ENCODE results near the gene GTF2F2. TPM values are rescaled to one million over a fixed set of nuclear protein-coding genes. Genes with fewer than 3 reads are reported as not detected.

GTF2F2 gene
- polyA plus RNA-seq, 4 donors: 21.2 to 32.8 (median 28.7) TPM

GRCh38 chr13:45120967-45121831 lies 889 bp downstream of the GTF2F2 start:
- no peak for DNase-seq (ENCODE audit: low read depth in 4 of 4, low spot score in 3 of 4)

- no peak for DNase-seq (ENCODE audit: low read depth in 4 of 4, low spot score in 3 of 4)
Observed at GRCh38 chr13:45122941-45123340, 2.6 kb downstream of the GTF2F2 start.

DNA sequence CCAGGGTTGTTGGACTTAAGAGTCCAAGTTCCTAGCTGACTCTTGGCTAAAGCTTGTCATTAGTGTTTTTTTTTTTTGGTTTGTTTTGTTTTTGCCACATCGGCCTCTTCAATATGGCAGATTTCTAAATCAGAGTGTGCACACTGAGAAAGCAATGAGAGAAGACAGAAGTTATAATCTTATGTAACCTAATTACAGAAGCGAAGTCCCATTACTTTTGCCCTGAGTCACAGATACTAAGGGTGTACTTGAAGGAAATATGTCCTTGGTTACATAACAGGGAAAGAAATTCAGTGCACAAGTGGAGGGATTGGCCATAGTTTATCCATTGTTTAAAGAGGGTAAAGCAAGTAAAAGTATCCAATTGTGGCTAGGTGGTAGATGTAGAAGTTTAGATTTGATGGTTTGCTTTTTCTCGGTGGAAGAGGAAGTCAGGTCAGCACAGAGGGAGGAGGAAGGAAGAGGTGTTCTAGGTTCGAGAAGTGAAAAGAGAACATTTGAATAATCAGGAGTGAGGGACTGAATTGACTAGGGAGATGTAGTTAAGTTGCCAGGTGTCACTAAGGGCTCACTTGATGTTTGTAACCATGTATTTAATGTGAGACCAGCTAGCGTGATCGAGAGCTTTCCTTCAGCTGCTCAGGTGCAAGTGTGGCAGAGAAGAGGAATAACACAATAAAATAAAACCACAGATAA lies 12.2 kb downstream of the GTF2F2 start:
- no peak for DNase-seq (ENCODE audit: low read depth in 4 of 4, low spot score in 3 of 4)

- no peak for DNase-seq (ENCODE audit: low read depth in 4 of 4, low spot score in 3 of 4)
Observed at GRCh38 chr13:45133396-45134118, 13.2 kb downstream of the GTF2F2 start.

- DNase-seq (ENCODE audit: low read depth in 4 of 4, low spot score in 3 of 4): no peak
Observed at GRCh38 chr13:45136741-45137504, 16.6 kb downstream of the GTF2F2 start.

- DNase-seq (ENCODE audit: low read depth in 4 of 4, low spot score in 3 of 4): no peak
Observed at GRCh38 chr13:45137526-45137925, 17.2 kb downstream of the GTF2F2 start.

GRCh38 chr13:45138282-45138681 lies 18.0 kb downstream of the GTF2F2 start:
- no peak for DNase-seq (ENCODE audit: low read depth in 4 of 4, low spot score in 3 of 4)

DNA sequence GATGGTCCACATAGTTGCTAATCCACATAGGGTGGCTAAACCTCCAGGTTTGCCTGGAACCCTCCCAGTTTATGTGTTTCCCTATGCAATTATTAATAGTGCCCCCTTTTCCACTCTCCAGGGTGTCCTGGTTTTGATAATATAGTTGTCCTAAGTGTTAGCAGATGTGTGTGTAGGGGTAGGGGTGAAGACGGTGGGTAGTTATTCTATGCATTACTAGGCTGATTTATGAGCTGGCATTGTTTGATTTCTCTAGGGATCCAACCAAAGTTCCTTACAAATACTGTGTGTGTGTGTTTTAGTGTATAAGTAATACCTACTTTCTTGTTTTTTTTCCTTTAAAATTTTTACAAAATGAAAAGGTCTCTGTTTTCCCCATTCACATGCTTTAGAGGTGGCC lies 21.1 kb downstream of the GTF2F2 start:
- DNase-seq (ENCODE audit: low read depth in 4 of 4, low spot score in 3 of 4): no peak

DNA sequence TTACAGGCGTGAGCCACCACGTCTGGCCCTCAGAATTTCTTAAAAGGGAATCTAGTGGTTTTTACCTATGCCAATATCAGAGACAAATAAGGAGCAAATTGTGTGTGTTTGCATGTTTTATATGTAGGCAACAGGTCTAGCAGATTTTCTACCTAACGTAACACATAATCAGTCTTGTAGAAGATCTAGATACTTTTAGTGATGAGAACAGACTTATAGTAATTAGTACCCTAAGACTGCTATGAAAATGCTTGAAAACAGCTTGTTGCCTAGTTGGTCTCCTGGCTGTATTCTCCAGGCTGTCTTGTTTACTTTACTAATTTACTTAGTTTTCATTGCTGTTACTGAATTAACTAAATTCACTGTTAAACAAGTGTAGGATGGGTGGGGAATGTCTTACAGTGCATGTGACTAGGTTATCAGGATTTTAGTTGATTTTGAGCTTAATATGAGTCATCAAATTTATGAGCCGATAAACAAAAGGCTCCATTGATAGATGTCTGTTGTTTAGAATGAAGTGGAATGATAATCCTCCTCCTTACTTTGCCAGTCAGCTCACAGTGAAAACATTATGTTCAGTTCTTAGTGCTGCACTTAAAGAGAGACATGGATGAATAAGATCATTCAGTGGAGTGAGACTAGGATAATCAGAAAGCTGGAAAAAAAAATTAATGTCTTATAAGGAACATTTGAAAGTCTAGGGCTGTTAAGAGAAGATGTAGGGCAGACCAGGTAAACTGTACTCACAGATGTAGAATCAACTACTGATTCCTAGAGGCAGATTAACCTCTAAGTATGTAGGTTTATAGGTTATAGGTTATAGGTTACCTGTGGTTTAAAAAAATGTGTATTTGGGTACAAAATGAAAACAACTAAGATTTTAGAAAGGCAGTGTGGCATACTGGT lies 22.4 kb downstream of the GTF2F2 start:
- DNase-seq (ENCODE audit: low read depth in 4 of 4, low spot score in 3 of 4): no peak

- no peak for DNase-seq (ENCODE audit: low read depth in 4 of 4, low spot score in 3 of 4)
Observed at GRCh38 chr13:45143346-45143751, 23.0 kb downstream of the GTF2F2 start.

DNA sequence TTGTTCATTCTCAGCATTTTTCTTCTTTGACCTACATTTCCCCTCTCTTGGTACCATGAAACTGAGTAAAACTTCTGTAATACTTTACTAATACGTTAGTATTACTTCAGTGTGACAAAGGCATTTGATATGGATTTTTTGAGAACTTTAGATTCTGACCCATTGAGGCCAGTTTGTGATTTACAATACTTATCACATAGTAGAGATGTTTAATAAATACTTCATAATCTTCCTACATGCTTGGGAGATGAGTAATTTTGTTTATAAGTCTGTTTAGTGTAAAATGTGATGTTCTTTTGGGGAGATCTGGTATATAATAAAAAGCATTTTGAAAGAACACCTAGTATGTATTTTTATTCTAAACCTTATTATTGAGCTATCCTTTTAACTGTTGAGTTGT lies 29.7 kb downstream of the GTF2F2 start:
- no peak for DNase-seq (ENCODE audit: low read depth in 4 of 4, low spot score in 3 of 4)

DNA sequence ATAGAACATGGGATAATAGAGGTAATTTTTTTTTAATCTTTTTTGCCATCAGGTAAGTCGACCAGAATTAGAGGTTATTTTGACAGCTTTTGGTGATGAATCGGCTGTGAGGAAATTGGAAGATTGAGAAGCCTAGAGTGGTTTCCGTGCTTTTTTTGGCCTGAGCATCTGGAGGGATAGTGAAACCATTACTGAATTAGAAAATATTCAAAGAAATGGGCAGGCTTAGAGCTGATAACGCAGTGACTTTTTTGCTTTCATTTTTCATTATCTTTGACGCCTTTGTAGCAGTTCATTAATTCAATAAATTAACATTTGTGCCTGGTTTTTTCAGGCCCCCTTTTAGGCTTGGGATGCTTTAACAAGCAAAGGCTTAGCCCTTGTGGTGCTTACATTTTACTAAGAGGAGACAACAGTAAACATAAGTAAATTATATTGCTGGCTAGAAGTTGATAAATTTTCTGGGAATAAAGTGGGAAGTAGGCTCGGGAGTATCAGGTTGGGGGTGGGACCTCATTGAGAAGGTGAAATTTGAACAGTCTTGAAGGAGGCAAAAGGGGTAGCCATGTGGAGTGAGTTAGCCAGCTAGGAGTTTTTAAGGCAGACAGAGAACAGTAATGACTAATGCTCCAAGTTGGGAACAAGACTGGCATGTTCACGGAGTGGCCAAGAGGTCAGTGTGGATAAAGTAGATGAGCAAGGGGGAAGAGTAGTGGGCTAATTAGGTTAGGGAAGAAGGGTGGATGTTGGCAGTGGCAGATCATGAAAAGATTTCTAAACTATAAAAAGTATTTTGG lies 36.5 kb downstream of the GTF2F2 start:
- no peak for DNase-seq (ENCODE audit: low read depth in 4 of 4, low spot score in 3 of 4)

- no peak for DNase-seq (ENCODE audit: low read depth in 4 of 4, low spot score in 3 of 4)
Observed at GRCh38 chr13:45162194-45162593, 41.9 kb downstream of the GTF2F2 start.

DNA sequence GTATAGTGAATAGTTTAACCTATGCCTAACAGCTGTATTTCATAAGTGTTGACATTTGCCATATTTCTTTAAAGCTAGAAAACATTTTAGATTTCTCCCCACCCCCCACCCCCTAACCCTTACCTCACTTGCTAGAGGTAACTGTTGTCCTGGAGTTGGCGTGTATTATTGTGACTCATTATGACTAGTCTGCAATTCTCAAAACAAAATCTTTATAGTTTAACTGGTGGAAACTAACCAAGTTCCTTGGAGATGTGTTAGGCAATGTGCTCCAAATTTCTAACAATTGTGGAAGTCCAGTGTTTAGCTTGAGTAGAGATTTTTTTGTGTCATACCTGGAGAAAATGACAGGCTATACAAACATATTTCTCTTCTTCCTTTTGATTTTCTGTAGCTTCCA lies 42.5 kb downstream of the GTF2F2 start:
- DNase-seq (ENCODE audit: low read depth in 4 of 4, low spot score in 3 of 4): no peak

DNA sequence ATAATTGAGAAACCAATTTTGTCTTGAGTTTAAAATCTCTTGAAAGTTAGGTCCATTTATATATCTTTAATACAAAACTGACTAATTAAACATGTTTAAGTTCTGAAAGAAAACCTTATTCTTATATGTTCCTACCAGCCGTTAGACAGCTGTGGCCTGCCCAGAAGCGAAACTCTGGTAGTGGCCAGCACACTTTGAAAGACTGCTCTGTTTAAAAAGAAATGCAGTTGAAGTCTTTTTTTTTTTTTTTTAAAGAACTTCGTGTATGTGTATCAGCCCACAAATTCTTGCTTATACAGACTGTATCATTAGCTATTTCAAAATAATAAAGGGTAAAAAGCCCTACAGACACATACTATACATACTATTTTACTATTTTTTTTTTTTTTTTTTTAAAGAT lies 46.5 kb downstream of the GTF2F2 start:
- no peak for DNase-seq (ENCODE audit: low read depth in 4 of 4, low spot score in 3 of 4)

- DNase-seq (ENCODE audit: low read depth in 4 of 4, low spot score in 3 of 4): no peak
Observed at GRCh38 chr13:45167611-45168554, 47.6 kb downstream of the GTF2F2 start.

DNA sequence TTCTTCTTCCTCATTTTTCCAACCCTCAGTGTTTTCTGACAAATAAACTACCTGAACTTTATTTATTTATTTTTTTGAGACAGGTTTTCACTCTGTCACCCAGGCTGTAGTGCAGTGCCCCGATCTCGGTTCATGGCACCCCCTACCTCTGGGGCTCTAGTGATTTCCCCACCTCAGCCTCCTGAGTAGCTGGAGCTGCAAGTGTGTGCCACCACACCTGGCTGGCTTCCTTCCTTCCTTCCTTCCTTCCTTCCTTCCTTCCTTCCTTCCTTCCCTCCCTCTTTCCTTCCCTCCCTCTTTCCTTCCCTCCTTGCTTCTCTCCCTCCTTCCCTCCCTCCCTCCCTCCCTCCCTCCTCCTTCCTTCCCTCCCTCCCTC lies 48.2 kb downstream of the GTF2F2 start:
- DNase-seq (ENCODE audit: low read depth in 4 of 4, low spot score in 3 of 4): no peak

- DNase-seq (ENCODE audit: low read depth in 4 of 4, low spot score in 3 of 4): no peak
Observed at GRCh38 chr13:45174478-45174877, 54.2 kb downstream of the GTF2F2 start.
